HG03108 (cell line): ENCODE measurements around the gene GK2.

Experiments
- ATAC-seq: cut with Tn5 transposase; IDR thresholded peaks from one replicate; pipeline ENCODE4 v1.9.1; 2021; ENCODE audit warnings: moderate library complexity; ENCODE audit not compliant: unreplicated experiment

The GK2 gene

GRCh38 chr4:79390890-79391289 lies 17.1 kb downstream of the GK2 start:
- ATAC-seq: no peak

DNA sequence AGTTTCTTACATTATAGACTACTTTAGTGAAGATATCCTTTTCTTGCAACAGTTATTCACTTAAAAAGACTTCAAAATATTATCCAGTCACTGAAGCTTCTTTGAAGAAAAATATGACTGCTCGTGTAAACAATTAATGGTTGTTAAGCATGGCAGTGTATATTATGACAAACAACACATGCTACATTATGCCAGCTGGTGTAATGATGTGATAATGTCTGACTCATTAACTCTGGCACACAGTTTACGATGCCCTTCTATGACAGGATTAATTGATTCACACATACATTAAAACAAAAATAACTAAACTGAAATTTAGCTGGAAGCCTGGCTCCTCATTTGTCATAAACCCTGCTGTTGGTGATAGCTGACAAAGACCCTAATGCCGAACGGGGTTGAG lies 22.4 kb downstream of the GK2 start:
- no peak for ATAC-seq

- ATAC-seq: no peak
These were observed 26.9 kb downstream of the GK2 start for GRCh38 chr4:79381161-79381560.

GRCh38 chr4:79370026-79370425 lies 38.0 kb downstream of the GK2 start:
- no peak for ATAC-seq

DNA sequence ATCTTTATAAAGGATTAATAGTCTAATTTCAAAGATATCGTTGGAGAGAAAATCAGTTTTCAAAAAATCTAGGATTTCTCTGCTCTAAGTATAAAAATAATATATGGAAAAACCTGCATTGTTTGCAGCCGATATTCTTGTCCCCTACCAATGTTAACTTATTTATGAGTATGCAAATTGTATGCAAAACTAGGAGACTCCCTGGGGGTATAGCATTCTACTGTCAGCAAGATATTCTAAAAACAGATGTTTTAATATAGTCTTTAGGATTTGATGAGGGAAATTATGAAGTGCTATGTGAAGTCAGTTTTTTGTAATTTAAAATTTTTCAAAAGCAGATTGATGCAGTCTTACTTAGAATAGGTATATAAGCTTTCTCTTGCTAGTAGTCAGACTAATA lies 40.9 kb downstream of the GK2 start:
- ATAC-seq: no peak

DNA sequence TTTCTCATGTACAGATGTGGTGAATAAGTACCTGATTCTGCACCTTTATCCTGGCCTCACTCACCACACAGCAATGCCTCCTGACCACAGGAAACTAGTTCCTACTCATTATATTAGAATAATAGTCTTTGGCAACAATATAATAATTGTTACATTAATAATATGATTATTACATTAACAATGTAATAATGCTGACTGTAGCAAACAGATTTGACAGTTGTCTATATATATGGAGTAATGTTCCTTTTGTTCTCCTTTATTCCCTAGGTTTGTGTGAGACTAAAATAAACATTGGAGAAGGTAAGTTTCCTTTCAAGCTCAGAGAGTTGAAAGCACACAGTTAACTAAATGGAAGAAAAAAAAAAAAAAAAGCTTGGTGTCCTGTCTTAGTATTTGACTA lies 41.6 kb downstream of the GK2 start:
- ATAC-seq: no peak

DNA sequence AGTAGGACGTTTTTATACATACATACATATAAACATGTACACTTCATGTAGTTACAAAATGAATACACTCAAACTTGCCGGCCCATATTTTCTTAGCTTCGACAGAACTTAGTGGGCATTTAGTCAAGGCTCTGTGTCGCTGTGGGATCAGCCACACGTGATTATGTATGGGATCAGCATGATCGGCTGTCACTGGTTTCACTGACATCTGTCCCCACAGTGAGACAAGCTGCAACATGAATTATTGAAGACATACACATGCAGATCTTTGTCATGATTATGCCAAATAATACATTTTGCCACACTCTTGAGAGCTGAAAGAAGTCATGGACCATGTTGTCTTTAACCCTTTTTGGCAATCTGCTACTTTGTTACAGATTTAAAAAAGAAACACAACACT lies 44.0 kb downstream of the GK2 start:
- no peak for ATAC-seq

DNA sequence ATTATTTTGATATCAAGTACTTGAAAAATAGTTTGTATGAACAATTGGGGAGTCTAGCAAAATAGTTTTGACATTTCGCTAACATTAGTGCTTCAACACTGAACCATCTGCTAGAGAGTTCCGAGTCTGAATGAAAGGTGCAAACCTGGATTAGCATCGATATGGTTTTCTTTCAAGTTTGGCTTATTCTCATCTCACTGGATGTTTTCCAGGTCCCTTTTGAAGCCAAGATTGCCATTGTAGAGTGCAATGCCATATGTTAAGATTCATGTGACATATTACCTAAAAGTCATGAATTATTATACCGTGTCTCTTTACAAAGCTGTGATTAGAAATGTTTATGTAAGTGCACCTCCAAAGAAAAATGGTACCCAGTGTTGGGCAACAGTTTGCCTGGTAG lies 45.4 kb downstream of the GK2 start:
- ATAC-seq: no peak

GRCh38 chr4:79360006-79360405 lies 48.0 kb downstream of the GK2 start:
- no peak for ATAC-seq

DNA sequence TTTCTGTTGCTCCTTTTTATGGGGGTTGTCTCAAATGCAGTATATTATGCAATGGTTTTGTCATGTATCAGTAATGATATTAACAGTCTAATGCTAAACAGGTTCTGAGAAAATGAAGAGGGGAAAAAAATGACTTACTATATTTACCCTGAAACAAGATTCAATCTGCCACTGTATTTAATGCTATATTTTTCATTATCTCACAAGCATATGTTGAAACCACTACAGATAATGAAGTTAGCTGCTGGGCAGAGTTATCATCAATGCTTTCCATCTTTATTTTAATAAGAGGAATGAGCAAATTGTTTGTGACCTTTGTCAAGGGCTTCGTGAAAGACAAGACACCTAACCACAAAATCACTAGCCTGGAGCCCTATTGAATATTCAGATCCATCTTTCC lies 49.6 kb downstream of the GK2 start:
- no peak for ATAC-seq

DNA sequence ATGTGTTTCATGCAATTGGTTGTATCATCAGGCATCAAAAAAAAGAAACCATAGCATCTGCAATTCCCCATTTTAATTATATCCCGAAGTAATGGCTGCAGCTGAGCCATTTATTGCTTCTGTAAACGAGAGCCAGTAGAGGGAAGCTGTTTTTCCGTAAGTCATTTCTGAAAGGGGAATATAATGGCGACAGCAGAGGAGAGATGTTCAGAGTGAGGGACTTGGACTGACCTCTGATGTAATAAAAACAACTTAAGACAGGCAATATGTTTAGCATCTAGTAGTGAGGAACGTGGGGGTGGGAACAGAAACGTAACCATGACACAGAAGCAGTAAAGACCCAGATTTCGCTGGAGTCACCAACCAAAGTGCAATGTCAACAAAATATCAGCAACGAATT lies 50.7 kb downstream of the GK2 start:
- ATAC-seq: no peak
